HG02973 (cell line): ENCODE results near the gene CERK.
A peak's percentile ranks its signal among the peaks of the same experiment; 100 is the strongest.

ENCODE experiments used
- ATAC-seq: cut with Tn5 transposase; IDR thresholded peaks from one replicate; pipeline ENCODE4 v1.9.1; 2021; ENCODE audit warnings: moderate library complexity; ENCODE audit not compliant: unreplicated experiment

Gene CERK

GRCh38 chr22:46703996-46704370 is 34.1 kb downstream of the CERK start:
- ATAC-seq, result no peak

GRCh38 chr22:46703171-46703995 is 34.7 kb downstream of the CERK start:
- ATAC-seq, result no peak

DNA sequence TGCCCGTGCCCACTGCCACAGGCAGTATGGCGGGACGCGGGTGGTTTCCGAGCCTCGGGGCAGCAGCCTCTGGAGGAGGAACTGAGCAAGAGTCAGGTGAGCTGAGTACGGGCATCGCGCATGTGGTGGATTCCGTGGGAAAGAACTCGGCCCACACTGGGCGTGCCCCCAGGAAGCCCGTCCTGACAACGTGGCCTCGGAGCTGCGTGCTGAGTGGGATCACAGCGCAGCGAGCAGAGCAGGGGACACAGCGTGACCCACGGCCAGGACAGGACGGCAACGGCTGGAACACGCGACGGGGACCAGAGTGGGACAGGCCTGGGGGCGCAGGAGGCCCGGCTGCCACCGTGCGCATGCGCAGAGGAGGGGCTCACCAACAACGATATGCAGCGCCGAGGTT is 36.8 kb downstream of the CERK start:
- no peak for ATAC-seq

DNA sequence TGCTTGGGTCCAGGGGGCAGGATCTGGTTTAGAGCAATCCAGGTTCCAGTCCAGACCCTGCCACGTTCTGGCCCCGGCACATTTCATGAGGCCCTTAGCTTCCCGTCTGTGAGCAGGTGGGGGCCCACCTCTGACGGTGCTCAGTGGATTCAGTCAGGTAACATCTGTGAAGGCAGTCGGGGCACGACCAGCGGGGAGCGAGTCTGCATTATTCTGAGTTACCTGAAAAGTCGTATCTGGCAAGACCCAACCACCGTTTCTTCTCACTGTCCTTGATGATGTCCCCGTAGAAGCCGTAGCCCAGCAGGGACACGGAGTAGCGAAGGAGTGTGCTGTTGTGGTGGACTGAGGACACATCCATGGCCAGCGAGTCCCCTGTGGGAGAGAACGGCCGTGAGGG is 39.0 kb downstream of the CERK start:
- ATAC-seq, result no peak

- ATAC-seq, result no peak
Measured at GRCh38 chr22:46697811-46698515, 40.1 kb downstream of the CERK start.

DNA sequence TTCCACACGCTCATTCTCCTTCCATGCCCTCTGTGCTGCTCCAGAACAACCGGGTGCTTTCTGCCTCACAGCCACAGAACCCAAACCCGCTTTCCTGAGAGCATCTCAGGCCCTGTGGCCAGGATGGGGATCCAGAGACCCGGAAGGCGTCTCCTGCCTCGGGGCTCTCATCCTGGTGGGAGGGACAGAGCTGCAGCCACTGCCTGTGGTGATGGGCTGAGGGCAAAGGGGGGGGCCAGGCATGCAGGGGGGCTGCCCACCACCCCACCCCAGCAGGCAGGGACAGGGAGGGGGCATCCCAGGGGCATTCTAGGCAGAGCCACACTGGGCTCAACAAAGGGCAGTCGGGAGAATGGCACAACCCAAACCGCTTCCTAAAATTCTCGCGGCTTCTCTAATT is 41.4 kb downstream of the CERK start:
- no peak for ATAC-seq

DNA sequence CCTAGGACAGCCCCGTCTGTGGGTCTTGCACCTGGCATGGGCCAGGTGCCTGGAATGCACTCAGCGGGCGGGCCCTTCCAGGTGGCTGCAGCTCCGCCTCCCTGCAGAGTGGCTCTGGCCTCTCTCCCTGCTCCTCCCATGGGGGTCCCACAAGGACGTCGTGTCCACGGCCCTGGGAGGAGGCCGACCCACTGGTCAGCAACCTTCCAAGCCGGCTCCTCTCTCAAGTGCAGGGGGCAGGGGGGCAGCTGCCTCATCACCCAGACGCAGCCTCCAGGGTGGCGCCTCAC is 41.9 kb downstream of the CERK start:
- ATAC-seq, result no peak

- no peak for ATAC-seq
Measured at GRCh38 chr22:46695346-46696228, 42.5 kb downstream of the CERK start.

GRCh38 chr22:46694416-46695170 is 43.5 kb downstream of the CERK start:
- ATAC-seq, result no peak

GRCh38 chr22:46693634-46694415 is 44.2 kb downstream of the CERK start:
- no peak for ATAC-seq

- no peak for ATAC-seq
Measured at GRCh38 chr22:46691571-46691970, 46.5 kb downstream of the CERK start.

DNA sequence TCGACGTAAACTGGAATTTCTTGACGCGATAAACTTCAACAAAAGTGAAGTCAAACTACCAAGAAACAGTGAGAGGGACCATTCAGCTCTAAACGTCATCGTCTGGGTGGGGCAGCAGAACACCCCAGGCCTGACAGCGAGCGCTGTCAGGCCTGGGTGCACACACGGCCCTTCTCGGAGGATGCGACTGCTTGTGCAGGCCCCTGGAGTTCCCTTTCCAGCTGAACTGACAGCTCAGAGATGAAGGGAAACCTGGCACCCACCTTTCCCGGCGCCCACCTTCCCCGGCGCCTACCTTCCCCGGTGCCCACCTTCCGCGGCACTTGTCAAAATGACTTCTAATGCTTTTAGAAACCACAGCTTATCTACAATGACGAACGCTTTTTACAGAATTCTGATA is 47.9 kb downstream of the CERK start:
- no peak for ATAC-seq

GRCh38 chr22:46688949-46689348 is 49.1 kb downstream of the CERK start:
- ATAC-seq, result no peak

GRCh38 chr22:46687460-46687859 is 50.6 kb downstream of the CERK start:
- ATAC-seq, result no peak

GRCh38 chr22:46687048-46687444 is 51.0 kb downstream of the CERK start:
- no peak for ATAC-seq

GRCh38 chr22:46686221-46687047 is 51.6 kb downstream of the CERK start:
- ATAC-seq, result no peak

- ATAC-seq, result peak; percentile 79
Measured at GRCh38 chr22:46684706-46685105, 53.3 kb downstream of the CERK start.

DNA sequence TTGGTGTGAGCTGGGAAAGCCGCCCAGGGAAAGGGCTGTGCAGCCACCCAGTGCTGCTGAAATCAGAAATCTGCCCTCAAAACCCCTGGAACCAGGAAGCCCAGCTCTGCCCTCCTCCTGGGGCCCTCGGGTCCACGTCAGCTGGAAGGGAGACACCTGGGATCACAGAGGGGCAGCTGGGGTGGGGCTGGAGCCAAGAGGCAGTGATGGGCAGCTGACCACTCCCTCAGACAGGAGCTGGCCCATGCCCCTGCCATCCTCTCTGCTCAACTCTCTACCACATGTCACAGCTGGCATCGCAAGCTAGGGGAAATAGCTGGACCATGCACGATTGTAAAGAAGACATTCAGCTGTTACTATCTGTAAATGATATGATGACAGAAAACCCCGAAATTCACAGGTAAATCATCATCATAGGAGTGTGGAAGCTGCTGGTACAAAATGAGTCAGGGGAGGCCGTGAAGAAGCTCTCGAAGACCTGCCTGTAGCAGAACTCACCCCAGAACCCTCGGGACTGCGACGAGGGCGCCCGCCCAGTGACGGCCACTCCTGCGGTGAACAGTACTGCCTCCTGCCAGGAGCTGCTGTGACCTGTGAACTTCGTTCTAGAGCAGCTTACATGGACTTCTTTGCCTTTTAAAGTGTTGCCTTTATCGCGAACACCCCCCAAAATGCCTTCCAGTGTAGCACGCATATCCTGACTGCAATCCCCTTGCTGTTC is 55.9 kb downstream of the CERK start:
- ATAC-seq, result no peak

- no peak for ATAC-seq
Measured at GRCh38 chr22:46681010-46681409, 57.0 kb downstream of the CERK start.
